Breast epithelium (tissue), 4 donors: ENCODE results near the gene METTL8. TPM values are rescaled to one million over a fixed set of nuclear protein-coding genes. Genes with fewer than 3 reads are reported as not detected.

ENCODE experiments used
- DNase-seq, 2 donors: peaks; one replicate each; pipeline ENCODE4 v3.0.0-alpha.2; 2019; ENCODE audit warnings: low spot score in 2 of 2
- H3K27ac ChIP-seq, 2 donors: fragments of 200-600 bp; sonication (generic) in 1 of 2; one replicate each; pipeline ENCODE4 v1.5.1; 2016 to 2019; ENCODE audit warnings: mild to moderate bottlenecking in 1 of 2
- H3K27me3 ChIP-seq, 2 donors: fragments of 200-600 bp; sonication (generic) in 1 of 2; one replicate each; pipeline versions ENCODE4 v1.5.1 to v1.6.0; 2017 to 2019; ENCODE audit warnings: control low read depth in 1 of 2, mild to moderate bottlenecking in 1 of 2
- H3K36me3 ChIP-seq: fragments of 200-600 bp; one replicate; pipeline ENCODE4 v1.5.1; 2019
- H3K4me1 ChIP-seq, 2 donors: fragments of 200-600 bp; sonication (generic); one replicate each; pipeline ENCODE4 v1.5.1; 2016 to 2019; ENCODE audit warnings: control low read depth in 1 of 2
- H3K4me3 ChIP-seq, 3 donors: fragments of 200-600 bp; sonication (generic); 1 replicate in 2 of 3; 2 replicates in 1 of 3; pipeline ENCODE4 v1.5.1; 2016 to 2019; ENCODE audit warnings: mild to moderate bottlenecking in 3 of 3, moderate library complexity in 2 of 3
- H3K9me3 ChIP-seq, 2 donors: fragments of 200-600 bp; sonication (generic) in 1 of 2; one replicate each; pipeline ENCODE4 v1.5.1; 2016 to 2019; ENCODE audit warnings: control low read depth in 1 of 2
- POLR2A ChIP-seq: fragments of 450-650 bp; IDR thresholded peaks from one replicate; pipeline ENCODE4 v1.6.1; 2016; ENCODE audit warnings: antibody characterized with exemption, mild to moderate bottlenecking, moderate library complexity
- POLR2AphosphoS5 ChIP-seq, 3 donors: sonication (generic); formaldehyde crosslinking; IDR thresholded peaks; one replicate each; pipeline ENCODE4 v1.6.1; 2017; ENCODE audit warnings: antibody characterized with exemption in 3 of 3
- intact Hi-C: fragments of 100-400 bp; cut with DNase I; formaldehyde crosslinking; loops from one replicate; pipeline ENCODE4 v1.15.1; 2023; ENCODE audit warnings: low total_unique reads
- total RNA-seq, 3 donors: library from RNA; depleted of rRNA; stranded (reverse); fragments of >200 nt; gene quantifications; one replicate each; pipeline ENCODE4 v1.1.0, GENCODE V29; 2016
- TF ChIP-seq, protein P1 (sequence below), 3 donors: fragments of 450-650 bp; IDR thresholded peaks; one replicate each; pipeline ENCODE4 v1.5.1; 2016 to 2017; ENCODE audit warnings: antibody characterized with exemption in 3 of 3, mild to moderate bottlenecking in 3 of 3, moderate library complexity in 3 of 3

The METTL8 gene
- total RNA-seq, 3 donors from 2014 or later = 21.4 to 26.9 (median 22.9) TPM

GRCh38 chr2:171325886-171326585, 107.8 kb downstream of the METTL8 start:
- Histone ChIP-seq H3K9me3 (no peaks in the 10 kb centered on the region), H3K27ac (no peak overlapping the region), H3K4me3 (no peak overlapping the region), H3K36me3 (no peaks in the 10 kb centered on the region), H3K27me3 (no peaks in the 10 kb centered on the region), H3K4me1 (no peaks in the 10 kb centered on the region)
- TF ChIP-seq POLR2A (no peak), POLR2AphosphoS5 (IDR thresholded peaks at IDR 0.05) (no peak)
- TF ChIP-seq, protein P1, sequence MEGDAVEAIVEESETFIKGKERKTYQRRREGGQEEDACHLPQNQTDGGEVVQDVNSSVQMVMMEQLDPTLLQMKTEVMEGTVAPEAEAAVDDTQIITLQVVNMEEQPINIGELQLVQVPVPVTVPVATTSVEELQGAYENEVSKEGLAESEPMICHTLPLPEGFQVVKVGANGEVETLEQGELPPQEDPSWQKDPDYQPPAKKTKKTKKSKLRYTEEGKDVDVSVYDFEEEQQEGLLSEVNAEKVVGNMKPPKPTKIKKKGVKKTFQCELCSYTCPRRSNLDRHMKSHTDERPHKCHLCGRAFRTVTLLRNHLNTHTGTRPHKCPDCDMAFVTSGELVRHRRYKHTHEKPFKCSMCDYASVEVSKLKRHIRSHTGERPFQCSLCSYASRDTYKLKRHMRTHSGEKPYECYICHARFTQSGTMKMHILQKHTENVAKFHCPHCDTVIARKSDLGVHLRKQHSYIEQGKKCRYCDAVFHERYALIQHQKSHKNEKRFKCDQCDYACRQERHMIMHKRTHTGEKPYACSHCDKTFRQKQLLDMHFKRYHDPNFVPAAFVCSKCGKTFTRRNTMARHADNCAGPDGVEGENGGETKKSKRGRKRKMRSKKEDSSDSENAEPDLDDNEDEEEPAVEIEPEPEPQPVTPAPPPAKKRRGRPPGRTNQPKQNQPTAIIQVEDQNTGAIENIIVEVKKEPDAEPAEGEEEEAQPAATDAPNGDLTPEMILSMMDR (IDR thresholded peaks at IDR 0.05) = no peak
- DNase-seq = no peak
- intact Hi-C loops = no loop called here

- Histone ChIP-seq H3K36me3 (no peaks in the 10 kb centered on the region), H3K4me1 (no peaks in the 10 kb centered on the region), H3K27me3 (no peaks in the 10 kb centered on the region), H3K4me3 (no peak overlapping the region), H3K27ac (no peak overlapping the region), H3K9me3 (no peaks in the 10 kb centered on the region)
- intact Hi-C loops = no loop called here
- no peak for DNase-seq
- TF ChIP-seq, protein P1 (IDR thresholded peaks at IDR 0.05) = no peak
- TF ChIP-seq POLR2A (no peak), POLR2AphosphoS5 (IDR thresholded peaks at IDR 0.05) (no peak)
Observed at GRCh38 chr2:171323971-171324528, 109.7 kb downstream of the METTL8 start.

- H3K27ac ChIP-seq = no peak overlapping the region
- H3K27me3 ChIP-seq = no peaks in the 10 kb centered on the region
- no peak for DNase-seq
- H3K4me3 ChIP-seq = no peak overlapping the region
- H3K9me3 ChIP-seq = no peaks in the 10 kb centered on the region
- no peaks in the 10 kb centered on the region for H3K4me1 ChIP-seq
- no peak for TF ChIP-seq POLR2A
- TF ChIP-seq POLR2AphosphoS5 (IDR thresholded peaks at IDR 0.05) = no peak
- TF ChIP-seq, protein P1 (IDR thresholded peaks at IDR 0.05) = no peak
- no peaks in the 10 kb centered on the region for H3K36me3 ChIP-seq
- intact Hi-C loops = no loop called here
Observed at GRCh38 chr2:171322928-171323327, 110.9 kb downstream of the METTL8 start.

DNA sequence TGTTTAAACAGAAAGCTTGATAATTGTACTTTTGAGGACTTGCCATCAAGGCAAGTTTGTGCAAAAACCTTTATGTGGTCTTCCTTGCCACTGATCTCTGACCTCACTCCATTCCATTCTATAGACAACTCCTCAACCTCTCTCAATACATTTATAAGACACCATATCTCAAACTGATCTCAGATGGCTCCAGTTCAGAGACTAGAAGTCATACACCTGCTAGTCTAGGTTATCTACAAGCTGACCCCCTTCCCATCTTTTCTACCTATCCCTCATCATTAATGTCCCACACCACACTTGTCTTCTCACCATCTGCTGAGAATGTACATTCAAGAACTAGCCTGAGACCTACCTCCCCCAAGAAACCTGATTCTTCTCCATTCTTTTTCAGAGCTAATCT, 113.1 kb downstream of the METTL8 start:
- TF ChIP-seq POLR2AphosphoS5 (IDR thresholded peaks at IDR 0.05) (no peak), POLR2A (no peak)
- no peaks in the 10 kb centered on the region for H3K4me1 ChIP-seq
- H3K27ac ChIP-seq = no peak overlapping the region
- intact Hi-C loops = no loop called here
- no peaks in the 10 kb centered on the region for H3K27me3 ChIP-seq
- no peak for DNase-seq
- no peaks in the 10 kb centered on the region for H3K9me3 ChIP-seq
- no peak overlapping the region for H3K4me3 ChIP-seq
- H3K36me3 ChIP-seq = no peaks in the 10 kb centered on the region

DNA sequence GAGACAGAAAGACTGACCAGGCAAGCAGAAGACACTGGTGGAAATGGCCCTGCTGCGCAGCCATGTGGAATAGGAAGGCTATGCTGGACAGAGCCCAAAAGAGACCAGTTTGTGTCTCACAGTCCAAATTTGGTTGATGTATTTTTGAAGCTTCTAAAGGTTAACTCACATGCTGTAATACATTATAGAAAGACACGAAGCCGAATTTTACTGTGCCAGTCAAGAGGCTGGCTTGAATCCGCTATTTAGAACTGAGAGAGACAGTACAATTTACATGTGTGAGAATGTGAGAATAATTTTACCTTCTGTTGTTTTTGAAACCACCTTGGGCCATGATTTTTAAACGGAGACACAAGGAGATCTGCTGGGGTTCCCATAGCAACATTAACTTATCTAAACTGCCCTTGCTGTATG, 113.6 kb downstream of the METTL8 start:
- Histone ChIP-seq H3K27me3 (no peaks in the 10 kb centered on the region), H3K4me3 (no peak overlapping the region)

More for the DNA sequence above, 113.6 kb downstream of the METTL8 start:
- TF ChIP-seq POLR2AphosphoS5 (IDR thresholded peaks at IDR 0.05) (no peak), POLR2A (no peak)
- TF ChIP-seq, protein P1 (IDR thresholded peaks at IDR 0.05) = no peak
- H3K36me3 ChIP-seq = no peaks in the 10 kb centered on the region
- DNase-seq = no peak
- intact Hi-C loops = no loop called here
- H3K9me3 ChIP-seq = no peaks in the 10 kb centered on the region
- H3K27ac ChIP-seq = no peak overlapping the region
- no peaks in the 10 kb centered on the region for H3K4me1 ChIP-seq
